K562 (cell line): ENCODE measurements around the gene ZC3H7B. TPM values are rescaled to one million over a fixed set of nuclear protein-coding genes. Genes with fewer than 3 reads are reported as not detected.

ENCODE experiments used
- ATF7 ChIP-seq: fragments of 450-650 bp; IDR thresholded peaks from 2 replicates; pipeline ENCODE4 v1.7.1; 2014; ENCODE audit warnings: mild to moderate bottlenecking, moderate library complexity
- CBFA2T2 ChIP-seq: fragments of 450-650 bp; conservative IDR thresholded peaks from 2 replicates; pipeline ENCODE4 v1.6.1; 2017; ENCODE audit warnings: mild to moderate bottlenecking
- CSDE1 ChIP-seq, 2 experiments: fragments of 450-650 bp; IDR thresholded peaks; 2 replicates each; pipeline ENCODE4 v1.6.1; 2016; ENCODE audit warnings: mild to moderate bottlenecking in 1 of 2
- EZH2 ChIP-seq: IDR thresholded peaks from 2 replicates; pipeline ENCODE4 v1.6.1; 2012; ENCODE audit warnings: low read depth, mild to moderate bottlenecking, inconsistent platforms, low read length, borderline replicate concordance
- FOS ChIP-seq: IDR thresholded peaks from 3 replicates; pipeline ENCODE4 v1.6.1; 2011; ENCODE audit not compliant: insufficient read length; ENCODE audit errors: extremely low read depth
- HOXB6 ChIP-seq: fragments of 250-450 bp; sonication (Bioruptor Pico); IDR thresholded peaks from 2 replicates; pipeline ENCODE4 v1.5.1; 2022; ENCODE audit warnings: mild to moderate bottlenecking, borderline replicate concordance
- PCBP1 ChIP-seq: fragments of 200-400 bp; formaldehyde crosslinking; IDR thresholded peaks from 2 replicates; pipeline ENCODE4 v1.6.1; 2018; ENCODE audit warnings: mild to moderate bottlenecking, low read depth, low read length; ENCODE audit not compliant: poor library complexity, severe bottlenecking
- SMAD1 ChIP-seq: fragments of 150-350 bp; IDR thresholded peaks from 2 replicates; pipeline ENCODE4 v1.6.1; 2014; ENCODE audit warnings: low read length, low read depth; ENCODE audit not compliant: partially characterized antibody
- TCF3 ChIP-seq: sonication (generic); formaldehyde crosslinking; IDR thresholded peaks from 2 replicates; pipeline ENCODE4 v1.4.0; 2020; ENCODE audit warnings: mild to moderate bottlenecking, missing genetic modification reagents
- ZNF12 ChIP-seq: sonication (generic); formaldehyde crosslinking; IDR thresholded peaks from 2 replicates; pipeline ENCODE4 v1.4.0; 2020; ENCODE audit warnings: mild to moderate bottlenecking, missing genetic modification reagents
- polyA plus RNA-seq, 8 experiments: library from polyadenylated mRNA; depleted of rRNA in 4 of 8; stranded (reverse) in 5 of 8; unstranded in 3 of 8; fragments of >200 nt; fragmentation: Nextera tagmentation in 2 of 8; fragmentation: Illumina TruSeq in 1 of 8; extraction: Ambion mirVana in 2 of 8; extraction: Trizol in 1 of 8; gene quantifications; 2 replicates each; pipeline versions ENCODE4 v1.2.1 to v1.2.3, GENCODE V29; 2011 to 2014; ENCODE audit warnings: inconsistent platforms in 1 of 8, missing spikeins in 1 of 8
- total RNA-seq, 7 experiments: library from RNA; depleted of rRNA in 6 of 7; stranded (reverse); fragments of >200 nt in 6 of 7; fragmentation: Illumina TruSeq in 2 of 7; extraction: Trizol in 2 of 7; gene quantifications; 2 replicates each; pipeline versions ENCODE4 v1.2.1 to v1.2.3, GENCODE V29; 2011 to 2021; ENCODE audit warnings: low replicate concordance in 1 of 7
- TF ChIP-seq, protein P1 (sequence below): fragments of 450-650 bp; IDR thresholded peaks from 2 replicates; pipeline ENCODE4 v1.6.1; 2016; ENCODE audit warnings: mild to moderate bottlenecking
- TF ChIP-seq, protein P2 (sequence below): fragments of 250-450 bp; sonication (Bioruptor Pico); IDR thresholded peaks from 2 replicates; pipeline ENCODE4 v1.9.0; 2021; ENCODE audit warnings: mild to moderate bottlenecking, inconsistent platforms
- TF ChIP-seq, protein P3 (sequence below): sonication (generic); formaldehyde crosslinking; IDR thresholded peaks from 2 replicates; pipeline ENCODE4 v1.8.0; 2022; ENCODE audit warnings: mild to moderate bottlenecking, missing genetic modification reagents
- TF ChIP-seq, protein P4 (sequence below): sonication (generic); formaldehyde crosslinking; IDR thresholded peaks from 2 replicates; pipeline ENCODE4 v1.8.0; 2023; ENCODE audit warnings: mild to moderate bottlenecking, missing genetic modification reagents

ZC3H7B gene
- total and polyA plus RNA-seq, 9 of the 15 experiments (the other 6 are each of a cell fraction or from before 2014, with no cell fraction given): 0.07 to 49.8 (median 26.8) TPM

DNA sequence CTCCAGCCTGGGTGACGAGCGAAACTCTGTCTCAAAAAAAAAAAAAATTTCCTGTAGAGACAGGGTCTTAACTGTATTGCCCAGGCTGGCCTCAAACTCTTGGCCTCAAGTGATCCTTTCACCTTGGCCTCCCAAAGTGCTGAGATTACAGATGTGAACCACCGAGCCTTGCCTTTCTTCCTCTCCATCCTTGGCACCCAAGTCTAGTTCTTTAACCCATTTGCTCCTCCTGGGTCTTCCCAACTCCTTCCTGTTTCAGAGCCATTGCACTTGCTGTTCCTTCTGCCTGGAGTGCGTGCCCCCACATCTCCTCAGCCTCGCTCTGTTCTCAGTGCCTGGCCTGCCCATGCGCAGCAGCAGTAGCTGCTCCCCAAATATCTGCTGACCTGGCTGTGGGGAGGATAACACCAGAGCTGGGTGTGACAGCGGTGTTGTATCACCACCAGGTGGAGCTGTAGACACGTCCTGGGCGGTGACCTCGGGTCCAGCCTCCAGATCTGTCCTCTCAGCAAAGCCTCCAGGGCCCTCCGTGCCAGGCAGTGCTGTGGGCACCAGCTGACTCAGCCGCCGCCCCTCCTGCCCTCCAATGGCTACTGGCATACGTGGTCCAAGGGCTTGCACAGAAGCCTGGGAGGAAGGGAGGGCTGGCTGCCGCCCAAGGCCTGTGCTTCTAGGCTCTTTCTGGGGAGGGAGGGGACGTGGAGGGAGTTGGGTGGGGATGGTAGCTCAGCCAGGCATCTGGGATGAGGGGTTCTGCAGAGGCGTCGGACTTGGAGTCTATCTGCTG lies 102.4 kb downstream of the ZC3H7B start (continued):
- TF ChIP-seq, protein P1, sequence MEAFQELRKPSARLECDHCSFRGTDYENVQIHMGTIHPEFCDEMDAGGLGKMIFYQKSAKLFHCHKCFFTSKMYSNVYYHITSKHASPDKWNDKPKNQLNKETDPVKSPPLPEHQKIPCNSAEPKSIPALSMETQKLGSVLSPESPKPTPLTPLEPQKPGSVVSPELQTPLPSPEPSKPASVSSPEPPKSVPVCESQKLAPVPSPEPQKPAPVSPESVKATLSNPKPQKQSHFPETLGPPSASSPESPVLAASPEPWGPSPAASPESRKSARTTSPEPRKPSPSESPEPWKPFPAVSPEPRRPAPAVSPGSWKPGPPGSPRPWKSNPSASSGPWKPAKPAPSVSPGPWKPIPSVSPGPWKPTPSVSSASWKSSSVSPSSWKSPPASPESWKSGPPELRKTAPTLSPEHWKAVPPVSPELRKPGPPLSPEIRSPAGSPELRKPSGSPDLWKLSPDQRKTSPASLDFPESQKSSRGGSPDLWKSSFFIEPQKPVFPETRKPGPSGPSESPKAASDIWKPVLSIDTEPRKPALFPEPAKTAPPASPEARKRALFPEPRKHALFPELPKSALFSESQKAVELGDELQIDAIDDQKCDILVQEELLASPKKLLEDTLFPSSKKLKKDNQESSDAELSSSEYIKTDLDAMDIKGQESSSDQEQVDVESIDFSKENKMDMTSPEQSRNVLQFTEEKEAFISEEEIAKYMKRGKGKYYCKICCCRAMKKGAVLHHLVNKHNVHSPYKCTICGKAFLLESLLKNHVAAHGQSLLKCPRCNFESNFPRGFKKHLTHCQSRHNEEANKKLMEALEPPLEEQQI: no peak
- TF ChIP-seq, protein P2, sequence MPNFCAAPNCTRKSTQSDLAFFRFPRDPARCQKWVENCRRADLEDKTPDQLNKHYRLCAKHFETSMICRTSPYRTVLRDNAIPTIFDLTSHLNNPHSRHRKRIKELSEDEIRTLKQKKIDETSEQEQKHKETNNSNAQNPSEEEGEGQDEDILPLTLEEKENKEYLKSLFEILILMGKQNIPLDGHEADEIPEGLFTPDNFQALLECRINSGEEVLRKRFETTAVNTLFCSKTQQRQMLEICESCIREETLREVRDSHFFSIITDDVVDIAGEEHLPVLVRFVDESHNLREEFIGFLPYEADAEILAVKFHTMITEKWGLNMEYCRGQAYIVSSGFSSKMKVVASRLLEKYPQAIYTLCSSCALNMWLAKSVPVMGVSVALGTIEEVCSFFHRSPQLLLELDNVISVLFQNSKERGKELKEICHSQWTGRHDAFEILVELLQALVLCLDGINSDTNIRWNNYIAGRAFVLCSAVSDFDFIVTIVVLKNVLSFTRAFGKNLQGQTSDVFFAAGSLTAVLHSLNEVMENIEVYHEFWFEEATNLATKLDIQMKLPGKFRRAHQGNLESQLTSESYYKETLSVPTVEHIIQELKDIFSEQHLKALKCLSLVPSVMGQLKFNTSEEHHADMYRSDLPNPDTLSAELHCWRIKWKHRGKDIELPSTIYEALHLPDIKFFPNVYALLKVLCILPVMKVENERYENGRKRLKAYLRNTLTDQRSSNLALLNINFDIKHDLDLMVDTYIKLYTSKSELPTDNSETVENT (CRISPR knock-in tag): no peak
- TF ChIP-seq, protein P3, sequence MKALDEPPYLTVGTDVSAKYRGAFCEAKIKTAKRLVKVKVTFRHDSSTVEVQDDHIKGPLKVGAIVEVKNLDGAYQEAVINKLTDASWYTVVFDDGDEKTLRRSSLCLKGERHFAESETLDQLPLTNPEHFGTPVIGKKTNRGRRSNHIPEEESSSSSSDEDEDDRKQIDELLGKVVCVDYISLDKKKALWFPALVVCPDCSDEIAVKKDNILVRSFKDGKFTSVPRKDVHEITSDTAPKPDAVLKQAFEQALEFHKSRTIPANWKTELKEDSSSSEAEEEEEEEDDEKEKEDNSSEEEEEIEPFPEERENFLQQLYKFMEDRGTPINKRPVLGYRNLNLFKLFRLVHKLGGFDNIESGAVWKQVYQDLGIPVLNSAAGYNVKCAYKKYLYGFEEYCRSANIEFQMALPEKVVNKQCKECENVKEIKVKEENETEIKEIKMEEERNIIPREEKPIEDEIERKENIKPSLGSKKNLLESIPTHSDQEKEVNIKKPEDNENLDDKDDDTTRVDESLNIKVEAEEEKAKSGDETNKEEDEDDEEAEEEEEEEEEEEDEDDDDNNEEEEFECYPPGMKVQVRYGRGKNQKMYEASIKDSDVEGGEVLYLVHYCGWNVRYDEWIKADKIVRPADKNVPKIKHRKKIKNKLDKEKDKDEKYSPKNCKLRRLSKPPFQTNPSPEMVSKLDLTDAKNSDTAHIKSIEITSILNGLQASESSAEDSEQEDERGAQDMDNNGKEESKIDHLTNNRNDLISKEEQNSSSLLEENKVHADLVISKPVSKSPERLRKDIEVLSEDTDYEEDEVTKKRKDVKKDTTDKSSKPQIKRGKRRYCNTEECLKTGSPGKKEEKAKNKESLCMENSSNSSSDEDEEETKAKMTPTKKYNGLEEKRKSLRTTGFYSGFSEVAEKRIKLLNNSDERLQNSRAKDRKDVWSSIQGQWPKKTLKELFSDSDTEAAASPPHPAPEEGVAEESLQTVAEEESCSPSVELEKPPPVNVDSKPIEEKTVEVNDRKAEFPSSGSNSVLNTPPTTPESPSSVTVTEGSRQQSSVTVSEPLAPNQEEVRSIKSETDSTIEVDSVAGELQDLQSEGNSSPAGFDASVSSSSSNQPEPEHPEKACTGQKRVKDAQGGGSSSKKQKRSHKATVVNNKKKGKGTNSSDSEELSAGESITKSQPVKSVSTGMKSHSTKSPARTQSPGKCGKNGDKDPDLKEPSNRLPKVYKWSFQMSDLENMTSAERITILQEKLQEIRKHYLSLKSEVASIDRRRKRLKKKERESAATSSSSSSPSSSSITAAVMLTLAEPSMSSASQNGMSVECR (CRISPR knock-in tag): no peak
- TF ChIP-seq ATF7 (peak; percentile 52; the same call in 1 of the 2 replicates), CBFA2T2 (no peak), SMAD1 (no peak), CSDE1 (IDR thresholded peaks at IDR 0.05) (no peak), EZH2 (no peak), FOS (no peak), HOXB6 (CRISPR knock-in tag) (no peak), TCF3 (CRISPR knock-in tag) (no peak), ZNF12 (CRISPR knock-in tag) (no peak), PCBP1 (no peak)
- TF ChIP-seq, protein P4, sequence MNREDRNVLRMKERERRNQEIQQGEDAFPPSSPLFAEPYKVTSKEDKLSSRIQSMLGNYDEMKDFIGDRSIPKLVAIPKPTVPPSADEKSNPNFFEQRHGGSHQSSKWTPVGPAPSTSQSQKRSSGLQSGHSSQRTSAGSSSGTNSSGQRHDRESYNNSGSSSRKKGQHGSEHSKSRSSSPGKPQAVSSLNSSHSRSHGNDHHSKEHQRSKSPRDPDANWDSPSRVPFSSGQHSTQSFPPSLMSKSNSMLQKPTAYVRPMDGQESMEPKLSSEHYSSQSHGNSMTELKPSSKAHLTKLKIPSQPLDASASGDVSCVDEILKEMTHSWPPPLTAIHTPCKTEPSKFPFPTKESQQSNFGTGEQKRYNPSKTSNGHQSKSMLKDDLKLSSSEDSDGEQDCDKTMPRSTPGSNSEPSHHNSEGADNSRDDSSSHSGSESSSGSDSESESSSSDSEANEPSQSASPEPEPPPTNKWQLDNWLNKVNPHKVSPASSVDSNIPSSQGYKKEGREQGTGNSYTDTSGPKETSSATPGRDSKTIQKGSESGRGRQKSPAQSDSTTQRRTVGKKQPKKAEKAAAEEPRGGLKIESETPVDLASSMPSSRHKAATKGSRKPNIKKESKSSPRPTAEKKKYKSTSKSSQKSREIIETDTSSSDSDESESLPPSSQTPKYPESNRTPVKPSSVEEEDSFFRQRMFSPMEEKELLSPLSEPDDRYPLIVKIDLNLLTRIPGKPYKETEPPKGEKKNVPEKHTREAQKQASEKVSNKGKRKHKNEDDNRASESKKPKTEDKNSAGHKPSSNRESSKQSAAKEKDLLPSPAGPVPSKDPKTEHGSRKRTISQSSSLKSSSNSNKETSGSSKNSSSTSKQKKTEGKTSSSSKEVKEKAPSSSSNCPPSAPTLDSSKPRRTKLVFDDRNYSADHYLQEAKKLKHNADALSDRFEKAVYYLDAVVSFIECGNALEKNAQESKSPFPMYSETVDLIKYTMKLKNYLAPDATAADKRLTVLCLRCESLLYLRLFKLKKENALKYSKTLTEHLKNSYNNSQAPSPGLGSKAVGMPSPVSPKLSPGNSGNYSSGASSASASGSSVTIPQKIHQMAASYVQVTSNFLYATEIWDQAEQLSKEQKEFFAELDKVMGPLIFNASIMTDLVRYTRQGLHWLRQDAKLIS: no peak
